GM21717 (cell line): ENCODE data around the gene PRMT3.
"Not testable (repeated sequence)": the region's sequence is repeated elsewhere in the genome, so short reads cannot be mapped to it uniquely, and the experiment has no call there.

ENCODE experiments used
- ATAC-seq: cut with Tn5 transposase; IDR thresholded peaks from one replicate; pipeline ENCODE4 v1.9.1; 2021; ENCODE audit warnings: mild to moderate bottlenecking, moderate library complexity; ENCODE audit not compliant: unreplicated experiment

Gene PRMT3

GRCh38 chr11:20373568-20374209, 13.8 kb upstream of the PRMT3 start:
- no peak for ATAC-seq

GRCh38 chr11:20374741-20375300, 12.7 kb upstream of the PRMT3 start:
- no peak for ATAC-seq

- no peak for ATAC-seq
Measured at GRCh38 chr11:20376162-20376730, 11.3 kb upstream of the PRMT3 start.

- not testable (repeated sequence) for ATAC-seq
Measured at GRCh38 chr11:20385996-20386395, 1.5 kb upstream of the PRMT3 start.

GRCh38 chr11:20388096-20389055, 860 bp downstream of the PRMT3 start:
- ATAC-seq, result peak; percentile 24

- ATAC-seq, result peak; percentile 72
Measured at GRCh38 chr11:20397281-20397680, 9.8 kb downstream of the PRMT3 start.

- ATAC-seq, result no peak
Measured at GRCh38 chr11:20399498-20399897, 12.0 kb downstream of the PRMT3 start.

- ATAC-seq, result no peak
Measured at GRCh38 chr11:20403059-20403458, 15.5 kb downstream of the PRMT3 start.

GRCh38 chr11:20406484-20406883, 19.0 kb downstream of the PRMT3 start:
- ATAC-seq, result no peak

- ATAC-seq, result no peak
Measured at GRCh38 chr11:20407344-20407743, 19.8 kb downstream of the PRMT3 start.

GRCh38 chr11:20415432-20415831, 27.9 kb downstream of the PRMT3 start:
- no peak for ATAC-seq

- ATAC-seq, result no peak
Measured at GRCh38 chr11:20417771-20418170, 30.3 kb downstream of the PRMT3 start.

GRCh38 chr11:20421946-20422345, 34.4 kb downstream of the PRMT3 start:
- no peak for ATAC-seq

- ATAC-seq, result no peak
Measured at GRCh38 chr11:20429216-20429615, 41.7 kb downstream of the PRMT3 start.

- no peak for ATAC-seq
Measured at GRCh38 chr11:20438637-20439036, 51.1 kb downstream of the PRMT3 start.

GRCh38 chr11:20443596-20443995, 56.1 kb downstream of the PRMT3 start:
- no peak for ATAC-seq

GRCh38 chr11:20444535-20444934, 57.0 kb downstream of the PRMT3 start:
- ATAC-seq, result no peak

- no peak for ATAC-seq
Measured at GRCh38 chr11:20448834-20449233, 61.3 kb downstream of the PRMT3 start.

GRCh38 chr11:20450829-20451228, 63.3 kb downstream of the PRMT3 start:
- ATAC-seq, result no peak

- no peak for ATAC-seq
Measured at GRCh38 chr11:20451568-20451967, 64.1 kb downstream of the PRMT3 start.

- no peak for ATAC-seq
Measured at GRCh38 chr11:20452585-20452984, 65.1 kb downstream of the PRMT3 start.
